NB4 (cell line): ENCODE measurements around the gene TP53TG3.
"Not testable (repeated sequence)": the region's sequence is repeated elsewhere in the genome, so short reads cannot be mapped to it uniquely, and the experiment has no call there.

Experiments used
- MYC ChIP-seq: IDR thresholded peaks from 2 replicates; pipeline ENCODE4 v1.6.1; 2011; ENCODE audit warnings: low read depth, low read length
- POLR2A ChIP-seq: IDR thresholded peaks from 2 replicates; pipeline ENCODE4 v1.6.1; 2011; ENCODE audit warnings: mild to moderate bottlenecking; ENCODE audit not compliant: insufficient read length; ENCODE audit errors: extremely low read depth
- TF ChIP-seq, protein P1 (sequence below): IDR thresholded peaks from one replicate; pipeline ENCODE4 v1.5.1; 2012; ENCODE audit warnings: low read depth, low read length
- TF ChIP-seq, protein P2 (sequence below): IDR thresholded peaks from 2 replicates; pipeline ENCODE4 v1.6.1; 2011; ENCODE audit warnings: low read depth, low read length

DNA sequence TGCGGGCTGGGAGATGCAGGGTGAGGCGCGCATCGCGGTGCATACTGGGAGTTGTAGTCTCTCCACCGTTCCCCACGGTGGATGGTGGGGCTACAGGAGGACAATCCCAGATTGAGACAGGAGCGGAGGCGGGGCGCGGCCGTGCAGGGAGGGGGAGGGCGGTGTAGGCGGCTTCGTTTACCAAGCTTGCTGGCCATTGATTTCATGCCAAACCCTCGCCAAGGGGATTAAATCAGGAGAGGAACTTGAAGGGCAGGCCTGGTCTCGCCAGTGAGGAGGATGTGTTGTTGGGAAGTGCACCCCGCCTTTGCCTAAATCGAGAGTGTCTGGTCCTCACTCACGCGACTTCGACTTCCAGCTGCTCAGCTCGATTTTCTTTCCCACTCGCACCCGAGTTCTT, at the start of gene TP53TG3:
- TF ChIP-seq, protein P1, sequence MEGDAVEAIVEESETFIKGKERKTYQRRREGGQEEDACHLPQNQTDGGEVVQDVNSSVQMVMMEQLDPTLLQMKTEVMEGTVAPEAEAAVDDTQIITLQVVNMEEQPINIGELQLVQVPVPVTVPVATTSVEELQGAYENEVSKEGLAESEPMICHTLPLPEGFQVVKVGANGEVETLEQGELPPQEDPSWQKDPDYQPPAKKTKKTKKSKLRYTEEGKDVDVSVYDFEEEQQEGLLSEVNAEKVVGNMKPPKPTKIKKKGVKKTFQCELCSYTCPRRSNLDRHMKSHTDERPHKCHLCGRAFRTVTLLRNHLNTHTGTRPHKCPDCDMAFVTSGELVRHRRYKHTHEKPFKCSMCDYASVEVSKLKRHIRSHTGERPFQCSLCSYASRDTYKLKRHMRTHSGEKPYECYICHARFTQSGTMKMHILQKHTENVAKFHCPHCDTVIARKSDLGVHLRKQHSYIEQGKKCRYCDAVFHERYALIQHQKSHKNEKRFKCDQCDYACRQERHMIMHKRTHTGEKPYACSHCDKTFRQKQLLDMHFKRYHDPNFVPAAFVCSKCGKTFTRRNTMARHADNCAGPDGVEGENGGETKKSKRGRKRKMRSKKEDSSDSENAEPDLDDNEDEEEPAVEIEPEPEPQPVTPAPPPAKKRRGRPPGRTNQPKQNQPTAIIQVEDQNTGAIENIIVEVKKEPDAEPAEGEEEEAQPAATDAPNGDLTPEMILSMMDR = not testable (repeated sequence)
- TF ChIP-seq, protein P2, sequence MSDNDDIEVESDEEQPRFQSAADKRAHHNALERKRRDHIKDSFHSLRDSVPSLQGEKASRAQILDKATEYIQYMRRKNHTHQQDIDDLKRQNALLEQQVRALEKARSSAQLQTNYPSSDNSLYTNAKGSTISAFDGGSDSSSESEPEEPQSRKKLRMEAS = not testable (repeated sequence)
- TF ChIP-seq POLR2A, MYC: not testable (repeated sequence)
